ENCODE data around the gene ERC2.

GRCh38 chr3:55724821-55725220, 743.4 kb downstream of the ERC2 start:
- TF ChIP-seq CTCF (conservative IDR thresholded peaks at IDR 0.05 in 1 of 2, IDR thresholded peaks at IDR 0.05 in 1 of 2; ENCODE audit: low read depth in 1 of 2, low read length in 2 of 2), result no peak
- TF ChIP-seq EZH2 (IDR thresholded peaks at IDR 0.05; ENCODE audit: low read length, missing control alignments), result no peak

All from fibroblast of lung (primary cell).